Skeletal muscle satellite cell (primary cell): ENCODE data around the gene ATP2A2. TPM values are rescaled to one million over a fixed set of nuclear protein-coding genes. Genes with fewer than 3 reads are reported as not detected.
"Not testable (repeated sequence)": the region's sequence is repeated elsewhere in the genome, so short reads cannot be mapped to it uniquely, and the experiment has no call there.

Source experiments
- H3K27me3 ChIP-seq: 2 replicates; pipeline ENCODE4 v1.7.0; 2013; ENCODE audit warnings: low read length; ENCODE audit not compliant: control insufficient read depth, insufficient read depth
- H3K36me3 ChIP-seq: 2 replicates; pipeline ENCODE4 v1.7.0; 2013; ENCODE audit warnings: mild to moderate bottlenecking, control low read depth, low read length; ENCODE audit not compliant: insufficient read depth
- H3K4me1 ChIP-seq: 2 replicates; pipeline ENCODE4 v1.7.0; 2013; ENCODE audit warnings: low read length; ENCODE audit not compliant: control insufficient read depth, insufficient read depth
- H3K4me2 ChIP-seq: 2 replicates; pipeline ENCODE4 v1.7.0; 2013; ENCODE audit warnings: mild to moderate bottlenecking, low read length
- H3K4me3 ChIP-seq: 2 replicates; pipeline ENCODE4 v1.7.0; 2013; ENCODE audit warnings: low read length
- H3K9ac ChIP-seq: 2 replicates; pipeline ENCODE4 v1.7.0; 2013; ENCODE audit warnings: mild to moderate bottlenecking, low read depth, low read length, moderate library complexity
- H3K9me3 ChIP-seq: replicated peaks from 2 replicates; pipeline ENCODE4 v1.7.0; 2013; ENCODE audit warnings: mild to moderate bottlenecking, control low read depth, low read length
- small RNA-seq: library from RNA; depleted of rRNA; stranded (forward); fragments of <200 nt; gene quantifications from one replicate; pipeline ENCODE3, GENCODE V24; 2012

Gene ATP2A2

GRCh38 chr12:110378131-110378790 lies 97.2 kb downstream of the ATP2A2 start:
- H3K4me2 ChIP-seq, H3K9ac ChIP-seq, H3K9me3 ChIP-seq, H3K27me3 ChIP-seq, H3K4me1 ChIP-seq, H3K4me3 ChIP-seq: not testable (repeated sequence)
- peaks cover 65% of the 10 kb centered on the region for H3K36me3 ChIP-seq

GRCh38 chr12:110379197-110379596 lies 98.2 kb downstream of the ATP2A2 start:
- Histone ChIP-seq H3K4me2 (no peak overlapping the region), H3K4me3 (no peak overlapping the region), H3K9ac (no peak overlapping the region), H3K4me1 (peaks cover 4% of the 10 kb centered on the region), H3K9me3 (no peaks in the 10 kb centered on the region), H3K27me3 (no peaks in the 10 kb centered on the region), H3K36me3 (peaks cover 56% of the 10 kb centered on the region)

GRCh38 chr12:110379631-110380030 lies 98.6 kb downstream of the ATP2A2 start:
- Histone ChIP-seq H3K9me3 (no peaks in the 10 kb centered on the region), H3K4me2 (no peak overlapping the region), H3K36me3 (peaks cover 52% of the 10 kb centered on the region), H3K4me1 (peaks cover 9% of the 10 kb centered on the region), H3K4me3 (no peak overlapping the region), H3K27me3 (no peaks in the 10 kb centered on the region), H3K9ac (no peak overlapping the region)

GRCh38 chr12:110382683-110383082 lies 101.6 kb downstream of the ATP2A2 start:
- Histone ChIP-seq H3K9me3 (no peaks in the 10 kb centered on the region), H3K9ac (no peak overlapping the region), H3K4me3 (no peak overlapping the region), H3K36me3 (peaks cover 48% of the 10 kb centered on the region), H3K4me2 (no peak overlapping the region), H3K27me3 (no peaks in the 10 kb centered on the region), H3K4me1 (peaks cover 11% of the 10 kb centered on the region)

Small RNA genes lying within 50 kb of the gene (small RNA-seq; reads per million reads assigned to genes)
- gene RN7SL769P: not detected
